ENCODE data around the gene SLAMF1.

GRCh38 chr1:160658814-160659193 is 12.0 kb upstream of the SLAMF1 start:
- TF ChIP-seq POLR2A (IDR thresholded peaks at IDR 0.05) (no peak), CTCF (IDR thresholded peaks at IDR 0.05) (no peak)

All from vagina (tissue), 2 donors.